MM.1S (cell line): Measurements from ENCODE around the gene ATP6V0A1.

Experiments
- CTCF ChIP-seq: fragments of 300-600 bp; sonication (generic); IDR thresholded peaks from 2 replicates; pipeline ENCODE4 v1.5.1; 2016; ENCODE audit warnings: antibody characterized with exemption, low read length, mixed read lengths
- EZH2 ChIP-seq: fragments of 300-600 bp; sonication (generic); optimal IDR thresholded peaks from 2 replicates; pipeline ENCODE3; 2017; ENCODE audit warnings: low read depth, mild to moderate bottlenecking, antibody characterized with exemption, low read length, mixed read lengths
- EZH2phosphoT487 ChIP-seq: fragments of 300-600 bp; sonication (generic); IDR thresholded peaks from 2 replicates; pipeline ENCODE4 v1.6.1; 2018; ENCODE audit warnings: antibody characterized with exemption, low read length

GRCh38 chr17:42536372-42537155 lies 77.9 kb downstream of the ATP6V0A1 start:
- no peak for TF ChIP-seq CTCF
- no peak for TF ChIP-seq EZH2
- no peak for TF ChIP-seq EZH2phosphoT487
